Ascending aorta (tissue), 2 donors: ENCODE results near the gene ACOX1. TPM values are rescaled to one million over a fixed set of nuclear protein-coding genes. Genes with fewer than 3 reads are reported as not detected.

Experiments used
- DNase-seq, 2 donors: peaks; one replicate each; pipeline ENCODE4 v3.0.0-alpha.2; 2019; ENCODE audit warnings: low spot score in 2 of 2
- H3K27ac ChIP-seq, 2 donors: fragments of 200-600 bp; sonication (generic); one replicate each; pipeline ENCODE4 v1.5.1; 2016 to 2017; ENCODE audit warnings: mild to moderate bottlenecking in 1 of 2
- H3K27me3 ChIP-seq: fragments of 200-600 bp; sonication (generic); one replicate; pipeline ENCODE4 v1.5.1; 2017
- H3K36me3 ChIP-seq, 2 donors: fragments of 200-600 bp; sonication (generic); one replicate each; pipeline ENCODE4 v1.5.1; 2016
- H3K4me1 ChIP-seq, 2 donors: fragments of 200-600 bp; sonication (generic); one replicate each; pipeline ENCODE4 v1.5.1; 2016 to 2017; ENCODE audit warnings: mild to moderate bottlenecking in 1 of 2
- H3K4me3 ChIP-seq, 2 donors: fragments of 200-600 bp; sonication (generic); one replicate each; pipeline ENCODE4 v1.5.1; 2016 to 2017; ENCODE audit warnings: mild to moderate bottlenecking in 1 of 2
- H3K9me3 ChIP-seq, 2 donors: fragments of 200-600 bp; sonication (generic); one replicate each; pipeline ENCODE4 v1.5.1; 2016
- CTCF ChIP-seq, 3 experiments: fragments of 200-600 bp in 2 of 3; fragments of 450-650 bp in 1 of 3; sonication (generic) in 2 of 3; IDR thresholded peaks; one replicate each; pipeline ENCODE4 v1.5.1; 2016 to 2019; ENCODE audit warnings: antibody characterized with exemption in 3 of 3, mild to moderate bottlenecking in 1 of 3, moderate library complexity in 1 of 3
- intact Hi-C: fragments of 100-400 bp; cut with DNase I; formaldehyde crosslinking; loops from one replicate; pipeline ENCODE4 v1.15.1; 2023
- total RNA-seq: library from RNA; depleted of rRNA; stranded (reverse); fragments of >200 nt; gene quantifications from one replicate; pipeline ENCODE4 v1.1.0, GENCODE V29; 2016

The ACOX1 gene
- total RNA-seq, 1 donor from 2014 or later, result 18.5 TPM

GRCh38 chr17:76002100-76002499 lies 23.1 kb upstream of the ACOX1 start:
- DNase-seq, result no peak
- Histone ChIP-seq H3K9me3 (no peaks in the 10 kb centered on the region), H3K4me1 (no peaks in the 10 kb centered on the region), H3K27me3 (no peaks in the 10 kb centered on the region), H3K27ac (no peak overlapping the region), H3K36me3 (no peaks in the 10 kb centered on the region), H3K4me3 (no peak overlapping the region)
- TF ChIP-seq CTCF (IDR thresholded peaks at IDR 0.05), result no peak
- intact Hi-C loops, result no loop called here

GRCh38 chr17:76000755-76001521 lies 22.0 kb upstream of the ACOX1 start, which contains the start of gene CDK3:
Gene CDK3, plus strand, starts transcription at chr17:76000855. Its CDS starts 571 bp downstream, at chr17:76001426.
- DNase-seq, result no peak
- Histone ChIP-seq H3K4me3 (no peak within 1 kb of the TSS), H3K27ac (no peak within 1 kb of the TSS), H3K36me3 (no peaks in the 10 kb centered on the region), H3K4me1 (no peaks in the 10 kb centered on the region), H3K9me3 (no peaks in the 10 kb centered on the region), H3K27me3 (no peaks in the 10 kb centered on the region)
- no peak for TF ChIP-seq CTCF (IDR thresholded peaks at IDR 0.05)
- intact Hi-C loops, result no loop called here

- intact Hi-C loops, result no loop called here
- Histone ChIP-seq H3K27ac (no peak overlapping the region), H3K4me1 (no peaks in the 10 kb centered on the region), H3K27me3 (no peaks in the 10 kb centered on the region), H3K36me3 (no peaks in the 10 kb centered on the region), H3K4me3 (no peak overlapping the region), H3K9me3 (no peaks in the 10 kb centered on the region)
- DNase-seq, result no peak
- peak in 2 of 3 experiments; percentile 43 to 47 for TF ChIP-seq CTCF (IDR thresholded peaks at IDR 0.05)
Measured at GRCh38 chr17:76000016-76000754, 21.2 kb upstream of the ACOX1 start.

- Histone ChIP-seq H3K4me1 (no peaks in the 10 kb centered on the region), H3K27ac (no peak overlapping the region), H3K27me3 (no peaks in the 10 kb centered on the region), H3K9me3 (no peaks in the 10 kb centered on the region), H3K36me3 (peaks cover 0 to 3% of the 10 kb centered on the region in 2 donors), H3K4me3 (no peak overlapping the region)
- DNase-seq, result no peak
- TF ChIP-seq CTCF (IDR thresholded peaks at IDR 0.05), result no peak
- intact Hi-C loops, result no loop called here
Measured at GRCh38 chr17:75998327-75998795, 19.4 kb upstream of the ACOX1 start.

- no peak overlapping the region for H3K4me3 ChIP-seq
- DNase-seq, result no peak
- H3K36me3 ChIP-seq, result peaks cover 4 to 6% of the 10 kb centered on the region in 2 donors
- intact Hi-C loops, result no loop called here
- H3K4me1 ChIP-seq, result no peaks in the 10 kb centered on the region
- no peak for TF ChIP-seq CTCF (IDR thresholded peaks at IDR 0.05)
- no peak overlapping the region for H3K27ac ChIP-seq
- no peaks in the 10 kb centered on the region for H3K9me3 ChIP-seq
- no peaks in the 10 kb centered on the region for H3K27me3 ChIP-seq
Measured at GRCh38 chr17:75996665-75997590, 18.0 kb upstream of the ACOX1 start.
